Thyroid gland (tissue), 4 donors: ENCODE measurements around the gene SOWAHD.

Experiments used
- POLR2A ChIP-seq, 2 donors: fragments of 450-650 bp; IDR thresholded peaks; one replicate each; pipeline ENCODE4 v1.6.1; 2017; ENCODE audit warnings: antibody characterized with exemption in 2 of 2, mild to moderate bottlenecking in 2 of 2, moderate library complexity in 1 of 2
- TF ChIP-seq, protein P1 (sequence below), 6 experiments: fragments of 200-600 bp in 3 of 6; fragments of 450-650 bp in 3 of 6; sonication (generic) in 3 of 6; IDR thresholded peaks; one replicate each; pipeline ENCODE4 v1.5.1; 2016 to 2019; ENCODE audit warnings: antibody characterized with exemption in 6 of 6, mild to moderate bottlenecking in 2 of 6, inconsistent platforms in 1 of 6, moderate library complexity in 1 of 6

DNA sequence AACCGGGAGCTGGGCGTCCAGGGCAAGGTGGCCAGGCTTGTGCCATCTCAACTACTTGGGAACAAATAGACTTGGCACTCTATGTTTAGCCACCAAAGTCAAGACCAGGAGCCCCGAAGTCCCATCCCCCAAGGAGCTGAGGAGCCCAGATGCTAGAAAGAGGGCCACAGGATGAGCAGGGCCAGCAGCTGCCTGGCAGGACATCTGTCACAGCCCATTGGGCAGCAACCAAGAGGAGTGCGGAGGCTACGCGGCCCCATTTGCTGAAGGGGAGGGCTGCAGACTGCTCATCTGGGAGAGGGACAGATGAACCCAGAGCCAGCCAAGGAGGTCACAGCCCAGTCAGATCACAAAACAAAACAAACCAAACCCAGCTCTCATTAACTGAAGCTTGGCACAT is 22.9 kb upstream of the SOWAHD start:
- TF ChIP-seq, protein P1, sequence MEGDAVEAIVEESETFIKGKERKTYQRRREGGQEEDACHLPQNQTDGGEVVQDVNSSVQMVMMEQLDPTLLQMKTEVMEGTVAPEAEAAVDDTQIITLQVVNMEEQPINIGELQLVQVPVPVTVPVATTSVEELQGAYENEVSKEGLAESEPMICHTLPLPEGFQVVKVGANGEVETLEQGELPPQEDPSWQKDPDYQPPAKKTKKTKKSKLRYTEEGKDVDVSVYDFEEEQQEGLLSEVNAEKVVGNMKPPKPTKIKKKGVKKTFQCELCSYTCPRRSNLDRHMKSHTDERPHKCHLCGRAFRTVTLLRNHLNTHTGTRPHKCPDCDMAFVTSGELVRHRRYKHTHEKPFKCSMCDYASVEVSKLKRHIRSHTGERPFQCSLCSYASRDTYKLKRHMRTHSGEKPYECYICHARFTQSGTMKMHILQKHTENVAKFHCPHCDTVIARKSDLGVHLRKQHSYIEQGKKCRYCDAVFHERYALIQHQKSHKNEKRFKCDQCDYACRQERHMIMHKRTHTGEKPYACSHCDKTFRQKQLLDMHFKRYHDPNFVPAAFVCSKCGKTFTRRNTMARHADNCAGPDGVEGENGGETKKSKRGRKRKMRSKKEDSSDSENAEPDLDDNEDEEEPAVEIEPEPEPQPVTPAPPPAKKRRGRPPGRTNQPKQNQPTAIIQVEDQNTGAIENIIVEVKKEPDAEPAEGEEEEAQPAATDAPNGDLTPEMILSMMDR (IDR thresholded peaks at IDR 0.05) = no peak
- TF ChIP-seq POLR2A (IDR thresholded peaks at IDR 0.05) = no peak
